HFFc6 (cell line): ENCODE results near the gene HIPK2. TPM values are rescaled to one million over a fixed set of nuclear protein-coding genes. Genes with fewer than 3 reads are reported as not detected.

Source experiments
- DNase-seq: peaks from one replicate; pipeline ENCODE4 v3.0.0-alpha.2; 2018
- H3K27ac Mint-ChIP-seq: 2 replicates; pipeline ENCODE4 v1.8.0; 2020; ENCODE audit warnings: mild to moderate bottlenecking, mixed read lengths
- H3K27me3 Mint-ChIP-seq: 2 replicates; pipeline ENCODE4 v1.8.0; 2021; ENCODE audit warnings: mild to moderate bottlenecking, moderate library complexity, mixed read lengths; ENCODE audit not compliant: insufficient read depth
- H3K36me3 Mint-ChIP-seq: 2 replicates; pipeline ENCODE4 v1.8.0; 2021; ENCODE audit warnings: low read depth, mixed read lengths
- H3K4me1 Mint-ChIP-seq: 2 replicates; pipeline ENCODE4 v1.8.0; 2020; ENCODE audit warnings: low read depth, mixed read lengths
- H3K4me3 Mint-ChIP-seq: 2 replicates; pipeline ENCODE4 v1.8.0; 2020; ENCODE audit warnings: mild to moderate bottlenecking, moderate library complexity, mixed read lengths
- H3K9me3 Mint-ChIP-seq: 2 replicates; pipeline ENCODE4 v1.8.0; 2020; ENCODE audit warnings: mild to moderate bottlenecking, mixed read lengths
- total RNA-seq, 6 experiments: library from RNA; stranded (reverse); fragmentation: NEBNext Ultra II Directional; extraction: Animal tissue kit (Norgen Biotek cat#: 25700); gene quantifications; 2 replicates in 1 of 6; 3 replicates in 5 of 6; pipeline ENCODE4 v1.2.3, GENCODE V29; 2021
- TF ChIP-seq, protein P1 (sequence below): fragments of 200-600 bp; sonication (generic); IDR thresholded peaks from 2 replicates; pipeline ENCODE4 v1.5.0; 2021; ENCODE audit warnings: antibody characterized with exemption, mild to moderate bottlenecking

The HIPK2 gene
- total RNA-seq, 6 experiments from 2014 or later = 14.6 to 33.4 (median 31.4) TPM

DNA sequence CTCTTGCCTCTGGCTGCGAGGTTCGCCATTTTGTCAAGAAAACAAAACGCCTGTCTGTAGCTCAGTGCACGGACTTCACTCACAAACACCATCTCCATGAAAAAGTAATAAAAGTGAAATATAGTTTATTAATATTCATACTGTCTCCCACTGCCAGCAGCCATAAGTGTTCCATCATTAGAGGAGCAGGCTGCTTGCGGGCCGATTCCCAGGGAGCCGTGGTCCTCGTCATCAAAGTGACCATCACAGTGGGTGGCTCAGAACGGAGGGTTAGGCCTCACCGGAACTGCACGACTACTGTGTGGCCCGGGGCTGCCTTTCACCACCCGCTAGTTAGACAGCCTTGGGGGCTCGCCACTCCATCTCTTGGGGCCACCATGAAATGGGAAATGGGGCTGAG lies 82.7 kb downstream of the HIPK2 start:
- Mint-ChIP-seq H3K4me1 (peaks cover 15% of the 10 kb centered on the region; the same call in 1 of the 2 replicates), H3K9me3 (no peaks in the 10 kb centered on the region), H3K4me3 (no peak overlapping the region), H3K27ac (no peak overlapping the region), H3K36me3 (peaks cover 19% of the 10 kb centered on the region), H3K27me3 (peaks cover 1% of the 10 kb centered on the region)
- TF ChIP-seq, protein P1, sequence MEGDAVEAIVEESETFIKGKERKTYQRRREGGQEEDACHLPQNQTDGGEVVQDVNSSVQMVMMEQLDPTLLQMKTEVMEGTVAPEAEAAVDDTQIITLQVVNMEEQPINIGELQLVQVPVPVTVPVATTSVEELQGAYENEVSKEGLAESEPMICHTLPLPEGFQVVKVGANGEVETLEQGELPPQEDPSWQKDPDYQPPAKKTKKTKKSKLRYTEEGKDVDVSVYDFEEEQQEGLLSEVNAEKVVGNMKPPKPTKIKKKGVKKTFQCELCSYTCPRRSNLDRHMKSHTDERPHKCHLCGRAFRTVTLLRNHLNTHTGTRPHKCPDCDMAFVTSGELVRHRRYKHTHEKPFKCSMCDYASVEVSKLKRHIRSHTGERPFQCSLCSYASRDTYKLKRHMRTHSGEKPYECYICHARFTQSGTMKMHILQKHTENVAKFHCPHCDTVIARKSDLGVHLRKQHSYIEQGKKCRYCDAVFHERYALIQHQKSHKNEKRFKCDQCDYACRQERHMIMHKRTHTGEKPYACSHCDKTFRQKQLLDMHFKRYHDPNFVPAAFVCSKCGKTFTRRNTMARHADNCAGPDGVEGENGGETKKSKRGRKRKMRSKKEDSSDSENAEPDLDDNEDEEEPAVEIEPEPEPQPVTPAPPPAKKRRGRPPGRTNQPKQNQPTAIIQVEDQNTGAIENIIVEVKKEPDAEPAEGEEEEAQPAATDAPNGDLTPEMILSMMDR = no peak
- DNase-seq = no peak

- TF ChIP-seq, protein P1 = no peak
- Mint-ChIP-seq H3K4me1 (peaks cover 15% of the 10 kb centered on the region; the same call in 1 of the 2 replicates), H3K4me3 (no peak overlapping the region), H3K9me3 (no peaks in the 10 kb centered on the region), H3K27me3 (peaks cover 1% of the 10 kb centered on the region), H3K36me3 (peaks cover 24% of the 10 kb centered on the region), H3K27ac (no peak overlapping the region)
- DNase-seq = no peak
Measured at GRCh38 chr7:139694389-139694676, 83.5 kb downstream of the HIPK2 start.

DNA sequence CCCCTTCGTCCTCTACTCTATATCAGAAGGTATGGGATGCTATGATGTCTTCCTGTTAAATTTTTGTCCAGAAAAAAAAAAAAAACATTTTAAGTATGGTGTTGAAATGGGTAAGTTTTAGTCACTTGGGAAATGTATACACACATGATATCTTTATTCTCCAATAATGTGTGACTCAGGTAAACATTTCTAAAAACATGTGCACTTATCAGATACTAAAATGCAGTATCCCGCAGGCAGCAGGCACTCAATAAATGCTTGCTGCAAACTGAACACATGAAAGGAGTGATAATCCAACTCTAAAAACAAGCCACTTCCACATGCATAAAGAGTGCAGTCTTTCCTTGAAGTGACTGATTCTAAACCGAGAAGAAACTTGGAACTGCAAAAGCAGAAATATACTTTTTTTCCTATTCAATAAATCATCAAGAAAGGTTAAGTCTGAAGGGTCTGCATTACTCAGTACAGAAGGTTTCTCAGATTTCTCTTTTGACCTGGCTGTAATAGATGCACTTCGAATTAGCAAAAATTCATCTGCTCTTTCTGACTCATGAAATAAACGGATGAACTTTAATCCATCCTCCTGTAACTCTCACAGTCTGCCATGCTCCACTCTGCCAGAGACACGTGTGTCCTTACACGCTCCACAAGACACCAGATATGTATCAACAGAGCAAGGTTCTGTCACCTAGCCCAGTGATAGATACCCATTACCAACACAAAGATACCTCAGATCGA lies 84.0 kb downstream of the HIPK2 start:
- TF ChIP-seq, protein P1 = no peak
- Mint-ChIP-seq H3K27ac (no peak overlapping the region), H3K9me3 (no peaks in the 10 kb centered on the region), H3K4me3 (no peak overlapping the region), H3K27me3 (peaks cover 1% of the 10 kb centered on the region), H3K4me1 (peaks cover 17% of the 10 kb centered on the region), H3K36me3 (peaks cover 28% of the 10 kb centered on the region)
- DNase-seq = no peak

DNA sequence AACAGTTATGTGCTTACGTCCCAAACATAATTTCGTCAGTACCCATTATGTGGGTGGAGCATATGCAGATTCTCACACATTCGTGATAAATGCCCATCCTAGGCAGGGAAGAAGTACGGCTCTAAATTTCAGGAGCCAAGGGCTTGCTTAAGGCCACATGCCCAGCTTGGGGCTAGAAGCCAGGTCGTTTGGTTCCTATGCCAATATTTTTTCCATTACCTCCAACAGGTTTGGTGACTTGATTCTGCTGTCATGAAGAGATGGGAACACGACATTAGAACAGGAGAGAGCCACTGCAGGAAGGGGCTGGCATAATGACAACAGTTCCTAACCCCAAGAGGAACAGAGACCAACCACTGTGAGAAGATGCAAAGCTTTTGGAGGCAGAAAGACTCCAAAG lies 85.1 kb downstream of the HIPK2 start:
- H3K4me1 Mint-ChIP-seq = peaks cover 28% of the 10 kb centered on the region
- H3K27me3 Mint-ChIP-seq = peaks cover 1% of the 10 kb centered on the region
- TF ChIP-seq, protein P1 = no peak
- no peak overlapping the region for H3K27ac Mint-ChIP-seq
- DNase-seq = no peak
- peaks cover 3% of the 10 kb centered on the region; the same call in 1 of the 2 replicates for H3K9me3 Mint-ChIP-seq
- peaks cover 28% of the 10 kb centered on the region for H3K36me3 Mint-ChIP-seq
- no peak overlapping the region for H3K4me3 Mint-ChIP-seq

- H3K9me3 Mint-ChIP-seq = peaks cover 10% of the 10 kb centered on the region
- no peak for DNase-seq
- H3K4me1 Mint-ChIP-seq = peaks cover 36% of the 10 kb centered on the region
- no peak overlapping the region for H3K4me3 Mint-ChIP-seq
- TF ChIP-seq, protein P1 = no peak
- H3K36me3 Mint-ChIP-seq = peaks cover 35% of the 10 kb centered on the region
- H3K27ac Mint-ChIP-seq = no peak overlapping the region
- H3K27me3 Mint-ChIP-seq = peaks cover 1% of the 10 kb centered on the region
Measured at GRCh38 chr7:139691253-139691781, 86.5 kb downstream of the HIPK2 start.
